IPS-20b (cell line): ENCODE data around the gene TESPA1.

Source experiments
- H3K27ac ChIP-seq: one replicate; pipeline ENCODE4 v1.5.1; 2013; ENCODE audit warnings: low read length
- H3K27me3 ChIP-seq: 2 replicates; pipeline ENCODE4 v1.6.1; 2013; ENCODE audit warnings: mild to moderate bottlenecking, low read length, inconsistent platforms; ENCODE audit not compliant: insufficient read depth
- H3K36me3 ChIP-seq: 2 replicates; pipeline ENCODE4 v1.6.1; 2013; ENCODE audit warnings: low read depth, mild to moderate bottlenecking, inconsistent platforms, low read length, moderate library complexity; ENCODE audit not compliant: insufficient read depth
- H3K4me1 ChIP-seq: 2 replicates; pipeline ENCODE4 v1.6.1; 2013; ENCODE audit warnings: mild to moderate bottlenecking, control low read depth, inconsistent platforms, low read length, moderate library complexity; ENCODE audit not compliant: insufficient read depth
- H3K4me3 ChIP-seq: 2 replicates; pipeline ENCODE4 v1.5.1; 2013; ENCODE audit warnings: mild to moderate bottlenecking, low read length, inconsistent platforms
- H3K9ac ChIP-seq: 2 replicates; pipeline ENCODE4 v1.6.1; 2013; ENCODE audit warnings: low read depth, mild to moderate bottlenecking, inconsistent platforms, low read length, moderate library complexity
- H3K9me3 ChIP-seq: 2 replicates; pipeline ENCODE4 v1.6.1; 2013; ENCODE audit warnings: mild to moderate bottlenecking, low read depth, low read length, inconsistent platforms; ENCODE audit not compliant: insufficient read depth

TESPA1 gene

GRCh38 chr12:54937929-54938328 lies 46.6 kb downstream of the TESPA1 start:
- no peaks in the 10 kb centered on the region for H3K27me3 ChIP-seq
- H3K27ac ChIP-seq: no peak overlapping the region
- peaks cover 5% of the 10 kb centered on the region; the same call in 1 of the 2 replicates for H3K4me1 ChIP-seq
- no peaks in the 10 kb centered on the region for H3K36me3 ChIP-seq
- no peak overlapping the region for H3K9ac ChIP-seq
- H3K4me3 ChIP-seq: no peak overlapping the region
- H3K9me3 ChIP-seq: no peaks in the 10 kb centered on the region

DNA sequence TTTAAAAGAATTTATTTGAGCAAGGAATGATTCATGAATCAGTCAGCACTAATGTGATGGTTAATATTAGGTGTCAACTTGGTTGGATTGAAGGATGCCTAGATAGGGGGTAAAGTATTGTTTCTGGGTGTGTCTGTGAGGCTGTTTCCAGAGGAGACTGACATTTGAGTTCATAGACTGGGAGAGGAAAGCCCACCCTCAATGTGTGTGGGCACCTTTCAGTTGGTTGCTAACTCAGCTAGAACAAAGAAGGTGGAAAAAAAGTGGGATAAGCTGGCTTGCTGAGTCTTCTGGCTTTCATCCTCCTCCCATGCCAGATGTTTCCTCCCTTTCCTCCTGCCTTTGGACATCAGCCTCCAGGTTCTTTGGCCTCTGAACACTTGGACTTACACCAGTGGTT lies 47.2 kb downstream of the TESPA1 start:
- Histone ChIP-seq H3K4me3 (no peak overlapping the region), H3K9ac (no peak overlapping the region), H3K4me1 (peaks cover 5% of the 10 kb centered on the region; the same call in 1 of the 2 replicates), H3K27ac (no peak overlapping the region), H3K27me3 (no peaks in the 10 kb centered on the region), H3K9me3 (no peaks in the 10 kb centered on the region), H3K36me3 (no peaks in the 10 kb centered on the region)

DNA sequence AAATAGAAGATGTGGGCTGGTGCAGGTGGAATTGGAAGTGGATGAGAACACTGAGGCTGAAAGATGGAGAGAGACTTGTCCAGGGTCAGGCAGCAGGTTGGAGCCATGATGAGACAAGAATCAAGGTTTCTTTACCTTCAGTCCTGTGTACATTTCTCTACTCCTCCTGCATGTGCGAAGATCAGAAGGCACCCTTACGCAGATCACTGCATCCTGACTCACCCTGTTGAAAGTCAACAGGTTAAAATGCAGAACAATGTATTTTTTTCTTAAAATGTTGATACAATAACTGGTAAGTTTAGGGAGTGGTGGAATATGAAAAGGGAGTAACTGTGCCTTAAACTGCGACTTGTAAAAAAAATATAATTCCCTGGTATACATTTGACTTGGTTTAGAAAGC lies 47.8 kb downstream of the TESPA1 start:
- Histone ChIP-seq H3K36me3 (no peaks in the 10 kb centered on the region), H3K27ac (no peak overlapping the region), H3K27me3 (no peaks in the 10 kb centered on the region), H3K4me3 (no peak overlapping the region), H3K9me3 (no peaks in the 10 kb centered on the region), H3K9ac (no peak overlapping the region), H3K4me1 (no peaks in the 10 kb centered on the region; the same call in 1 of the 2 replicates)

- Histone ChIP-seq H3K36me3 (no peaks in the 10 kb centered on the region), H3K9ac (no peak overlapping the region), H3K27me3 (no peaks in the 10 kb centered on the region), H3K4me1 (no peaks in the 10 kb centered on the region), H3K4me3 (no peak overlapping the region), H3K27ac (no peak overlapping the region), H3K9me3 (peaks cover 8% of the 10 kb centered on the region)
These were observed 49.2 kb downstream of the TESPA1 start for GRCh38 chr12:54935235-54935951.

DNA sequence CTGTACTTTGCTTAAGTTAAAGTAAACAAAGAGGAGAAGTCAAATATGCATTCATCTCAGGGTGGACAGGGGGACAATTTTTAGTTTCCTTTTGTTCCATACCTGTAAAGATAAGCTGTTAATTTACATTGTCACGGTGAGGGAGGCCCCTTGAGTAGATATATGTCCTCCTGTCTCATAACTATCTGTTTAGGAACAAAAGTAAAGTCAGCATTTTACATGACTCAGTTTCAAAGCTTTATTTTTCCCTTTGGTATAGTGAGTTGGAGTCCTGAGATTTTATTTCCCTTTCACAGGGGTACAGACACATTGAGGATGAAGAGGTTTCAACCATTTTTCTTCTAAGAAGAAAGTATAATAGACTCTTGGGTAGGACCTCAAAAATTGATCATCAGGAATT lies 50.1 kb downstream of the TESPA1 start:
- no peaks in the 10 kb centered on the region for H3K27me3 ChIP-seq
- H3K27ac ChIP-seq: no peak overlapping the region
- peaks cover 17% of the 10 kb centered on the region for H3K9me3 ChIP-seq
- no peak overlapping the region for H3K4me3 ChIP-seq
- H3K9ac ChIP-seq: no peak overlapping the region
- no peaks in the 10 kb centered on the region for H3K4me1 ChIP-seq
- H3K36me3 ChIP-seq: no peaks in the 10 kb centered on the region

DNA sequence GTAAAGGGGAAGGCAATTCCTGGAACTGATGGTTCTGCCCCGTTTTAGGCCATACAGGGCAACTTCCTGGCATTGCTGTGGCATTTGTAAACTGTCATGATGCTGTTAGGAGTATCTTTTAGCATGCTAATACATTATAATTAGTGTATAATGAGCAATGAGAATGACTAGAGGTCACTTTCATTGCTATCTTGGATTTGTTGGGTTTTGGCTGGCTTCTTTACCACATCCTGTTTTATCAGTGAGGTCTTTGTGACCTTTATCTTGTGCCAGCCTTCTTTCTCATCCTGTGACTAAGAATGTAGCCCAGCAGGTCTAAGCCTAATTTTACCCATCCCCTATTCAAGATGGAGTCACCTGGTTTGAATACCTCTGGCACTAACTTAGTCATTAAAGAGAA lies 51.2 kb downstream of the TESPA1 start:
- Histone ChIP-seq H3K27ac (no peak overlapping the region), H3K4me1 (no peaks in the 10 kb centered on the region), H3K9me3 (peaks cover 21% of the 10 kb centered on the region), H3K9ac (no peak overlapping the region), H3K27me3 (no peaks in the 10 kb centered on the region), H3K36me3 (no peaks in the 10 kb centered on the region), H3K4me3 (no peak overlapping the region)

DNA sequence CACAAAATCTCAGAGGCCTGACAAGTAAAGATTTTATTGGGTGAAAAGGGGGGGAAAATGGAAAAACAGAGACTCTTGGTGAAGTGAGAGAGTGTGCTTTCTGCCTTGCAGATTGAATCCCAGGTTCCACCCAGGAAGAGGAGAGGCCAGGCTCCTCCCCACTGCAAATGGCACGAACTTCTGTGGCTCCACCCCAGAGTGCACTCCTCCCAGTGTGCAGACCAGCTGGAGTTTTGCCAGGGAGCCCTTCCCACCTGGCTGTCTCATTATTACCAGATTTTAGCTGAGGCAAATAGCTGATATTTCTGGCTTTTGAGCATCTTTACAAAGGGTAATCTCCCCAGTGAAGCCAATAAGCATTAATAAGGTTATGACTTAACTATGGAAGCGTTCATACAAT lies 51.9 kb downstream of the TESPA1 start:
- Histone ChIP-seq H3K27me3 (no peaks in the 10 kb centered on the region), H3K4me3 (no peak overlapping the region), H3K27ac (no peak overlapping the region), H3K9ac (no peak overlapping the region), H3K36me3 (no peaks in the 10 kb centered on the region), H3K9me3 (peaks cover 21% of the 10 kb centered on the region), H3K4me1 (no peaks in the 10 kb centered on the region)

DNA sequence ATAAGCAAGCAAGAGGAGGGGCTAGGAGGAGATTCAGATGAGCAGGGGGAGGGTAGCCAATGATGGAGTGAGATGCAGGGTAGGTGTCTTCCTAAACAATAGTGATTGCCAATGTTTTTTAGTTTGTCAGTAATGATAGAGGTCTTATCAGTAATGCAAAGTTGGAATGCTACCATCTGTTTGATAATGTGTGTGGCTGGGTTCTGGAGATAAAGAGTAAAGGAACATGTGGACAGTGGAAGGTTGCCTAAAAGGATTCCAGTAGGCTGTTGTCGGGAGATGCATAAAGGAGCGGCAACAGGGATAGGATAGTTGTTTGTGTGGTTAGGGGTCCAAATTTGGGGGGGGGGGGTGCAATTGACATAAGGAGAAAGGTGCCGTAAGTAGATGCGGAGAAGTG lies 52.5 kb downstream of the TESPA1 start:
- H3K9me3 ChIP-seq: peaks cover 23% of the 10 kb centered on the region

GRCh38 chr12:54929998-54930397 lies 54.6 kb downstream of the TESPA1 start:
- Histone ChIP-seq H3K36me3 (no peaks in the 10 kb centered on the region), H3K27ac (no peak overlapping the region), H3K4me1 (no peaks in the 10 kb centered on the region), H3K27me3 (no peaks in the 10 kb centered on the region), H3K4me3 (no peak overlapping the region), H3K9ac (no peak overlapping the region), H3K9me3 (peaks cover 31% of the 10 kb centered on the region)

More for the DNA sequence above, 52.5 kb downstream of the TESPA1 start:
- Histone ChIP-seq H3K4me1 (no peaks in the 10 kb centered on the region), H3K9ac (no peak overlapping the region), H3K27me3 (no peaks in the 10 kb centered on the region), H3K4me3 (no peak overlapping the region), H3K27ac (no peak overlapping the region), H3K36me3 (no peaks in the 10 kb centered on the region)

DNA sequence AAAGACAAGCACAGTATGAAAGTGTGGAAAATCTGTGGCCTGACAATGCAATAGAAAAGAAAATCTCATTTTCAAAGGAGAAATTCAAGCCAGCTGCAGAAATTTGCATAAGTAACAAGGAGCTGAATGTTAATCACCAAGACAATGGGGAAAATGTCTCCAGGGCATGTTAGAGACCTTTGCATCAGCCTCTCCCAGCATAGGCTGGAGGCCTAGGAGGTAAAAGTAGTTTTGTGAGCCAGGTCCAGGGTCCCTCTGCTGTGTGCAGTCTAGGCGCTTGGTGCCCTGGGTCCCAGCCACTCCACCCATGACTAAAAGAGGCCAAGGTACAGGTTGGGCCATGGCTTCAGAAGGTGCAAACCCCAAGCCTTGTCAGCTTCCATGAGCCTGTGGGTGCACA lies 58.3 kb downstream of the TESPA1 start:
- Histone ChIP-seq H3K27ac (no peak overlapping the region), H3K27me3 (no peaks in the 10 kb centered on the region), H3K9me3 (peaks cover 31% of the 10 kb centered on the region), H3K36me3 (no peaks in the 10 kb centered on the region), H3K9ac (no peak overlapping the region), H3K4me3 (no peak overlapping the region), H3K4me1 (no peaks in the 10 kb centered on the region)

DNA sequence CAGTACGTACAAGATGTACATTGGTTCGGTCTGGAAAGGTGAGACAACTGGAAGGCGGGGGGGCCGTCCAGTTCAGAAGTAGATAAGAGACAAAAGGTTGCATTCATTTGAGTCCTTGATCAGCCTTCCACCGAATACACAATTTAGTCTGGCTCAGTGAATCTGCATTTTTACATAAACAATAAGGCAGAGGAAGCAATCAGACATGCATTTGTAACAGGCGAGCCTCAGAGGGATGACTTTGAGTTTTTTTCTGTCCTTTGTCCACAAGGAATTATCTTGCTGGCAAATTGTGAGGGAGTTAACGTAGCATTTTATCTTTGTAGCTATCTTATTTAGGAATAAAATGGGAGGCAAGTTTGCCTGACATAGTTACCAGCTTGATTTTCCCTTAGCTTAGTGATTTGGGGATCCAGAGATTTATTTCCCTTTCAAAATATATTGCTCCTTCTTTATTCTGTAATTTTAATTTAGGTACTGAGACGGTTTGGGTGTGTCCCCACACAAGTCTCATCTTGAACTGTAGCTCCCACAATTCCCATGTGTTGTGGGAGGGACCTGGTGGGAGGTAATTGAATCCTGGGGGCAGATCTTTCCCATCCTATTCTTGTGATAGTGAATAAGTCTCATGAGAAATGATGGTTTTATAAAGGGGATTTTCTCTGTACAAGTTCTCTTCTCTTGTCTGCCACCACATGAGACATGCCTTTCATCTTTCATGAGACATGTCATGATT lies 59.4 kb downstream of the TESPA1 start:
- Histone ChIP-seq H3K4me3 (no peak overlapping the region), H3K27ac (no peak overlapping the region), H3K27me3 (no peaks in the 10 kb centered on the region), H3K9ac (no peak overlapping the region), H3K9me3 (peaks cover 21% of the 10 kb centered on the region), H3K4me1 (no peaks in the 10 kb centered on the region), H3K36me3 (no peaks in the 10 kb centered on the region)

GRCh38 chr12:54917001-54917488 lies 67.5 kb downstream of the TESPA1 start:
- no peak overlapping the region for H3K4me3 ChIP-seq
- H3K27ac ChIP-seq: no peak overlapping the region
- H3K9ac ChIP-seq: no peak overlapping the region
- H3K4me1 ChIP-seq: no peaks in the 10 kb centered on the region
- no peaks in the 10 kb centered on the region for H3K36me3 ChIP-seq
- no peaks in the 10 kb centered on the region for H3K27me3 ChIP-seq
- no peaks in the 10 kb centered on the region for H3K9me3 ChIP-seq
